HepG2 (cell line): Measurements from ENCODE around the gene SERPINE2. TPM values are rescaled to one million over a fixed set of nuclear protein-coding genes. Genes with fewer than 3 reads are reported as not detected.

ENCODE experiments used
- ATAC-seq: fragments of 200-7000 bp; cut with Tn5 transposase; 3 replicates; pipeline ENCODE4 v1.9.1; 2020; ENCODE audit warnings: mild to moderate bottlenecking, moderate library complexity
- BruUV-seq: library from RNA; stranded (reverse); fragments of 400-500 nt; replicated peaks from 2 replicates; lab custom pipeline; 2021; lab: Mats Ljungman, UMichigan
- CTCF ChIA-PET: fragments of 300-600 bp; formaldehyde crosslinking; extraction: SDS; loops from one replicate; lab custom pipeline; 2021; ENCODE audit warnings: low total read pairs, inconsistent platforms, low intra/inter-chr PET ratio; lab: Yijun Ruan, JAX
- POLR2A ChIA-PET: fragments of 350-600 bp; sonication (Branson Sonifier 250); formaldehyde crosslinking; loops from one replicate; lab custom pipeline; 2020; ENCODE audit warnings: antibody characterized with exemption, inconsistent platforms; lab: Yijun Ruan, JAX
- DNase-seq: peaks from one replicate; pipeline ENCODE4 v3.0.0-alpha.2; 2015; ENCODE audit warnings: low spot score
- FAIRE-seq: peaks from 3 replicates; lab custom pipeline; 2011; peaks lifted over from hg19 to GRCh38; lab: Jason Lieb, UNC
- H2AFZ ChIP-seq: one replicate; pipeline ENCODE4 v1.6.1; 2011; ENCODE audit warnings: low read length, inconsistent platforms
- H3K27ac ChIP-seq: fragments of 300-600 bp; 3 replicates; pipeline ENCODE4 v1.8.0; 2011; ENCODE audit warnings: mixed run types, mild to moderate bottlenecking, mixed read lengths, low read length, inconsistent platforms; ENCODE audit not compliant: insufficient read depth; ENCODE audit errors: extremely low read length
- H3K27me3 ChIP-seq, 2 experiments: fragments of 200-600 bp in 1 of 2; 2 replicates in 1 of 2; 3 replicates in 1 of 2; pipeline versions ENCODE4 v1.6.0 to v1.8.0; 2011; ENCODE audit warnings: low read length in 2 of 2, mild to moderate bottlenecking in 2 of 2, moderate library complexity in 2 of 2, inconsistent platforms in 1 of 2; ENCODE audit not compliant: insufficient read depth in 2 of 2, control insufficient read depth in 1 of 2
- H3K36me3 ChIP-seq, 2 experiments: fragments of 200-600 bp in 1 of 2; replicated peaks in 1 of 2; 2 replicates in 1 of 2; 3 replicates in 1 of 2; pipeline versions ENCODE4 v1.5.1 to v1.8.0; 2011; ENCODE audit warnings: low read length in 2 of 2, inconsistent platforms in 1 of 2; ENCODE audit not compliant: insufficient read depth in 2 of 2, control insufficient read depth in 1 of 2
- H3K4me1 ChIP-seq: 2 replicates; pipeline ENCODE4 v1.5.1; 2012; ENCODE audit warnings: low read length, inconsistent platforms; ENCODE audit not compliant: insufficient read depth
- H3K4me2 ChIP-seq: 2 replicates; pipeline ENCODE4 v1.6.0; 2011; ENCODE audit warnings: low read depth, low read length, inconsistent platforms
- H3K4me3 ChIP-seq, 3 experiments: fragments of 200-600 bp in 1 of 3; sonication (generic), shearing (Covaris generic) in 1 of 3; replicated peaks in 1 of 3; 2 replicates each; pipeline ENCODE4 v1.5.1; 2011 to 2016; ENCODE audit warnings: low read length in 3 of 3, inconsistent platforms in 2 of 3, low read depth in 2 of 3, mild to moderate bottlenecking in 2 of 3, control low read depth in 1 of 3, mixed read lengths in 1 of 3; ENCODE audit not compliant: insufficient read depth in 1 of 3
- H3K79me2 ChIP-seq: one replicate; pipeline ENCODE4 v1.6.1; 2011; ENCODE audit warnings: low read length, inconsistent platforms; ENCODE audit not compliant: insufficient read depth
- H3K9ac ChIP-seq: 2 replicates; pipeline ENCODE4 v1.6.0; 2011; ENCODE audit warnings: mild to moderate bottlenecking, low read depth, low read length, inconsistent platforms; ENCODE audit not compliant: insufficient read depth
- H3K9me3 ChIP-seq: 2 replicates; pipeline ENCODE4 v1.5.1; 2012; ENCODE audit warnings: mild to moderate bottlenecking, low read length
- H4K20me1 ChIP-seq: 2 replicates; pipeline ENCODE4 v1.6.0; 2011; ENCODE audit warnings: inconsistent platforms, mild to moderate bottlenecking, low read length, moderate library complexity; ENCODE audit not compliant: insufficient read depth
- CEBPB ChIP-seq: IDR thresholded peaks from 2 replicates; pipeline ENCODE4 v1.6.1; 2011; ENCODE audit warnings: low read depth, low read length, improper control_type of control experiment, borderline replicate concordance
- FOSL2 ChIP-seq: sonication (generic); formaldehyde crosslinking; IDR thresholded peaks from 2 replicates; pipeline ENCODE4 v1.4.0; 2020; ENCODE audit warnings: missing genetic modification reagents
- HOMEZ ChIP-seq: IDR thresholded peaks from 2 replicates; pipeline ENCODE4 v1.6.1; 2016; ENCODE audit warnings: low read depth
- HOXD1 ChIP-seq: sonication (generic); formaldehyde crosslinking; IDR thresholded peaks from 2 replicates; pipeline ENCODE4 v1.5.0; 2020; ENCODE audit warnings: missing genetic modification reagents
- SETDB1 ChIP-seq: sonication (generic); formaldehyde crosslinking; IDR thresholded peaks from 2 replicates; pipeline ENCODE4 v1.5.1; 2020; ENCODE audit warnings: missing genetic modification reagents, mild to moderate bottlenecking, borderline replicate concordance
- XRCC5 ChIP-seq: fragments of 200-400 bp; formaldehyde crosslinking; optimal IDR thresholded peaks from 2 replicates; pipeline ENCODE3; 2017; ENCODE audit warnings: mild to moderate bottlenecking, low read length
- ZBTB10 ChIP-seq: sonication (generic); formaldehyde crosslinking; IDR thresholded peaks from 2 replicates; pipeline ENCODE4 v1.4.0; 2020; ENCODE audit warnings: missing genetic modification reagents, borderline replicate concordance
- ZNF124 ChIP-seq: sonication (generic); formaldehyde crosslinking; IDR thresholded peaks from 2 replicates; pipeline ENCODE4 v1.4.0; 2020; ENCODE audit warnings: missing genetic modification reagents
- ZNF138 ChIP-seq: sonication (generic); formaldehyde crosslinking; IDR thresholded peaks from 2 replicates; pipeline ENCODE4 v1.5.0; 2020; ENCODE audit warnings: mild to moderate bottlenecking, low read depth, missing genetic modification reagents
- ZNF670 ChIP-seq: sonication (generic); formaldehyde crosslinking; IDR thresholded peaks from 2 replicates; pipeline ENCODE4 v1.8.0; 2022; ENCODE audit warnings: mild to moderate bottlenecking, missing genetic modification reagents, borderline replicate concordance
- ZUFSP ChIP-seq: sonication (generic); formaldehyde crosslinking; IDR thresholded peaks from 2 replicates; pipeline ENCODE4 v1.9.0; 2021; ENCODE audit warnings: missing genetic modification reagents, mild to moderate bottlenecking, borderline replicate concordance
- WGBS: methylation state at CpG from one replicate; pipeline ENCODE4 v1.1.6; 2017; ENCODE audit warnings: low lambda C conversion rate; 5-methylcytosine and 5-hydroxymethylcytosine counted together
- in situ Hi-C: cut with HindIII; loops from 2 replicates; pipeline ENCODE4 v1.10.0; 2017; ENCODE audit warnings: low pct_unique_long_range_greater_than_20kb; ENCODE audit not compliant: extremely low pct_ligation_motif_present
- intact Hi-C: fragments of 100-400 bp; cut with micrococcal nuclease; formaldehyde crosslinking; loops from one replicate; pipeline ENCODE4 v1.10.0; 2022; ENCODE audit not compliant: unreplicated experiment
- polyA plus RNA-seq, 8 experiments: library from polyadenylated mRNA; depleted of rRNA in 3 of 8; stranded (reverse) in 7 of 8; unstranded in 1 of 8; fragments of >200 nt; fragmentation: Illumina TruSeq in 4 of 8; extraction: Trizol in 4 of 8; gene quantifications; 2 replicates each; pipeline versions ENCODE4 v1.2.1 to v1.2.3, GENCODE V29; 2011 to 2016; ENCODE audit warnings: low read depth in 4 of 8, missing spikeins in 1 of 8, mixed read lengths in 1 of 8; ENCODE audit not compliant: insufficient read depth in 1 of 8
- total RNA-seq, 5 experiments: library from RNA; depleted of rRNA; stranded (reverse); fragments of >200 nt; fragmentation: Illumina TruSeq; extraction: Trizol; gene quantifications; 2 replicates each; pipeline ENCODE4 v1.2.3, GENCODE V29; 2016; ENCODE audit warnings: low read depth in 1 of 5

SERPINE2 gene
- total and polyA plus RNA-seq, 2 of the 13 experiments (the other 11 are each of a cell fraction or from before 2014, with no cell fraction given) = 7.9 to 18.1 TPM

GRCh38 chr2:224046752-224047151, 7.7 kb upstream of the SERPINE2 start:
- Histone ChIP-seq H3K36me3 (no peaks in the 10 kb centered on the region), H3K27me3 (peaks cover 0 to 39% of the 10 kb centered on the region in 2 experiments; a peak in 4 of 5 replicates), H3K9ac (no peak overlapping the region), H3K27ac (no peak overlapping the region), H3K4me2 (no peak overlapping the region), H2AFZ (no peak overlapping the region), H4K20me1 (no peaks in the 10 kb centered on the region), H3K4me3 (no peak overlapping the region), H3K9me3 (no peaks in the 10 kb centered on the region), H3K79me2 (no peaks in the 10 kb centered on the region), H3K4me1 (0 out of 2 replicates have a peak, but pooled peaks cover 6% of the 10 kb centered on the region)
- ChIA-PET POLR2A (no interaction called here), CTCF (no interaction called here)
- intact Hi-C loops (no loop called here), in situ Hi-C loops (no loop called here)
- DNase-seq = no peak
- no peak for ATAC-seq
- FAIRE-seq = no peak
- TF ChIP-seq ZNF670 (CRISPR knock-in tag) = no peak
- no peak for TF ChIP-seq ZBTB10 (CRISPR knock-in tag)
- TF ChIP-seq XRCC5 = no peak
- no peak for TF ChIP-seq ZNF124 (CRISPR knock-in tag)
- TF ChIP-seq HOXD1 (CRISPR knock-in tag) = no peak
- no TSS peak for BruUV-seq
- WGBS = 58% methylated on average over 3 of the region's 3 CpGs

GRCh38 chr2:224042191-224042696, 3.2 kb upstream of the SERPINE2 start:
- Histone ChIP-seq H3K36me3 (no peaks in the 10 kb centered on the region), H3K9ac (no peak overlapping the region), H3K4me1 (peaks cover 29% of the 10 kb centered on the region), H4K20me1 (peaks cover 4% of the 10 kb centered on the region; the same call in 1 of the 2 replicates), H3K27me3 (peaks cover 3 to 60% of the 10 kb centered on the region in 2 experiments; a peak in 4 of 5 replicates), H3K79me2 (peaks cover 2% of the 10 kb centered on the region), H3K9me3 (no peaks in the 10 kb centered on the region), H2AFZ (no peak overlapping the region), H3K4me2 (no peak overlapping the region), H3K27ac (no peak overlapping the region), H3K4me3 (no peak overlapping the region)
- ATAC-seq (no peak), FAIRE-seq (no peak), DNase-seq (no peak)
- 11% methylated on average over 6 of the region's 6 CpGs for WGBS
- TF ChIP-seq ZNF138 (CRISPR knock-in tag) (no peak), SETDB1 (CRISPR knock-in tag) (no peak), HOMEZ (CRISPR knock-in tag) (no peak), CEBPB (peak; percentile 86), FOSL2 (CRISPR knock-in tag) (no peak), ZUFSP (no peak)
- ChIA-PET CTCF (no interaction called here), POLR2A (no interaction called here)
- in situ Hi-C loops (no loop called here), intact Hi-C loops (no loop called here)
- no TSS peak for BruUV-seq
